Activated T-cell treated with anti-CD3 and anti-CD28 coated beads, Interleukin-2, amount 50 U/mL, for 72 hours (primary cell): ENCODE data around the gene FOLR1. TPM values are rescaled to one million over a fixed set of nuclear protein-coding genes. Genes with fewer than 3 reads are reported as not detected.
A peak's percentile ranks its signal among the peaks of the same experiment; 100 is the strongest.

Source experiments
- ATAC-seq, 2 donors: fragments of 150-1000 bp; cut with Tn5 transposase; replicated peaks in 1 of 2; 2 replicates each; pipeline ENCODE4 v1.10.0; 2021; ENCODE audit warnings: moderate library complexity in 2 of 2, mild to moderate bottlenecking in 1 of 2
- DNase-seq, 2 donors: peaks; one replicate each; pipeline ENCODE4 v3.0.0; 2021 to 2022; ENCODE audit warnings: mixed read lengths in 1 of 2
- H3K27ac Mint-ChIP-seq: one replicate; pipeline ENCODE4 v1.8.0; 2022; ENCODE audit warnings: mild to moderate bottlenecking, moderate library complexity, mixed read lengths
- H3K27me3 Mint-ChIP-seq: one replicate; pipeline ENCODE4 v1.8.0; 2022; ENCODE audit warnings: low read depth, mixed read lengths
- H3K36me3 Mint-ChIP-seq, 2 donors: one replicate each; pipeline ENCODE4 v1.8.0; 2022; ENCODE audit warnings: mixed read lengths in 2 of 2, mild to moderate bottlenecking in 1 of 2; ENCODE audit not compliant: insufficient read depth in 2 of 2
- H3K4me1 Mint-ChIP-seq: one replicate; pipeline ENCODE4 v1.8.0; 2022; ENCODE audit warnings: low read depth, mixed read lengths
- H3K4me3 Mint-ChIP-seq, 2 donors: one replicate each; pipeline ENCODE4 v1.8.0; 2022; ENCODE audit warnings: mild to moderate bottlenecking in 2 of 2, mixed read lengths in 2 of 2, moderate library complexity in 2 of 2
- H3K9me3 Mint-ChIP-seq, 2 donors: one replicate each; pipeline ENCODE4 v1.8.0; 2022; ENCODE audit warnings: mixed read lengths in 2 of 2
- total RNA-seq, 2 donors: library from RNA; stranded (reverse); gene quantifications; one replicate each; pipeline ENCODE4 v1.2.3, GENCODE V29; 2022

The FOLR1 gene
- total RNA-seq, 2 donors from 2014 or later, result not detected

- H3K36me3 Mint-ChIP-seq, result peaks cover 2 to 7% of the 10 kb centered on the region in 2 donors
- DNase-seq, result peak; percentile 59 to 68
- peak; percentile 52 to 53 for ATAC-seq
- H3K9me3 Mint-ChIP-seq, result no peaks in the 10 kb centered on the region
- peaks cover 40% of the 10 kb centered on the region for H3K27me3 Mint-ChIP-seq
- H3K4me3 Mint-ChIP-seq, result no peak overlapping the region
- H3K4me1 Mint-ChIP-seq, result peaks cover 22% of the 10 kb centered on the region
- H3K27ac Mint-ChIP-seq, result no peak overlapping the region
Measured at GRCh38 chr11:72238040-72238450, 46.1 kb downstream of the FOLR1 start.

GRCh38 chr11:72238492-72239312 lies 46.8 kb downstream of the FOLR1 start:
- H3K9me3 Mint-ChIP-seq, result no peaks in the 10 kb centered on the region
- H3K27ac Mint-ChIP-seq, result no peak overlapping the region
- no peak overlapping the region for H3K4me3 Mint-ChIP-seq
- H3K4me1 Mint-ChIP-seq, result peaks cover 22% of the 10 kb centered on the region
- DNase-seq (no peak), ATAC-seq (no peak)
- peaks cover 2 to 7% of the 10 kb centered on the region in 2 donors for H3K36me3 Mint-ChIP-seq
- peaks cover 46% of the 10 kb centered on the region for H3K27me3 Mint-ChIP-seq

GRCh38 chr11:72239313-72239848 lies 47.4 kb downstream of the FOLR1 start:
- peaks cover 46% of the 10 kb centered on the region for H3K27me3 Mint-ChIP-seq
- H3K4me1 Mint-ChIP-seq, result peaks cover 22% of the 10 kb centered on the region
- H3K27ac Mint-ChIP-seq, result no peak overlapping the region
- no peaks in the 10 kb centered on the region for H3K9me3 Mint-ChIP-seq
- peaks cover 2 to 7% of the 10 kb centered on the region in 2 donors for H3K36me3 Mint-ChIP-seq
- H3K4me3 Mint-ChIP-seq, result peak overlapping the region; percentile 48 to 65
- peak in 1 of 2 donors; percentile 10 for ATAC-seq
- peak in 1 of 2 donors; percentile 17 for DNase-seq

GRCh38 chr11:72239849-72240460 lies 48.0 kb downstream of the FOLR1 start:
- Mint-ChIP-seq H3K4me3 (peak overlapping the region; percentile 66 to 86), H3K4me1 (peaks cover 22% of the 10 kb centered on the region), H3K27me3 (peaks cover 46% of the 10 kb centered on the region), H3K36me3 (peaks cover 2 to 5% of the 10 kb centered on the region in 2 donors), H3K27ac (no peak overlapping the region), H3K9me3 (no peaks in the 10 kb centered on the region)
- DNase-seq (no peak), ATAC-seq (peak in 1 of 2 donors; percentile 17)

GRCh38 chr11:72240461-72241290 lies 48.7 kb downstream of the FOLR1 start:
- ATAC-seq (peak; percentile 22 to 25), DNase-seq (no peak)
- no peak overlapping the region for H3K27ac Mint-ChIP-seq
- H3K27me3 Mint-ChIP-seq, result peaks cover 46% of the 10 kb centered on the region
- H3K4me1 Mint-ChIP-seq, result peaks cover 22% of the 10 kb centered on the region
- peaks cover 2 to 5% of the 10 kb centered on the region in 2 donors for H3K36me3 Mint-ChIP-seq
- peak overlapping the region; percentile 66 to 86 for H3K4me3 Mint-ChIP-seq
- H3K9me3 Mint-ChIP-seq, result no peaks in the 10 kb centered on the region

- ATAC-seq, result no peak
- Mint-ChIP-seq H3K27me3 (peaks cover 46% of the 10 kb centered on the region), H3K9me3 (no peaks in the 10 kb centered on the region), H3K27ac (no peak overlapping the region), H3K4me3 (peak overlapping the region in 1 of 2 donors; percentile 5), H3K36me3 (peaks cover 2 to 5% of the 10 kb centered on the region in 2 donors), H3K4me1 (peaks cover 22% of the 10 kb centered on the region)
- no peak for DNase-seq
Measured at GRCh38 chr11:72241291-72241781, 49.4 kb downstream of the FOLR1 start.

- DNase-seq, result no peak
- Mint-ChIP-seq H3K36me3 (peaks cover 2 to 5% of the 10 kb centered on the region in 2 donors), H3K4me1 (peaks cover 22% of the 10 kb centered on the region), H3K27ac (no peak overlapping the region), H3K9me3 (no peaks in the 10 kb centered on the region), H3K27me3 (peaks cover 46% of the 10 kb centered on the region), H3K4me3 (peak overlapping the region in 1 of 2 donors; percentile 0)
- ATAC-seq, result no peak
Measured at GRCh38 chr11:72242141-72242540, 50.2 kb downstream of the FOLR1 start.

- H3K4me3 Mint-ChIP-seq, result peak overlapping the region; percentile 9 to 51
- no peaks in the 10 kb centered on the region for H3K9me3 Mint-ChIP-seq
- peaks cover 22% of the 10 kb centered on the region for H3K4me1 Mint-ChIP-seq
- H3K27ac Mint-ChIP-seq, result no peak overlapping the region
- H3K27me3 Mint-ChIP-seq, result peaks cover 46% of the 10 kb centered on the region
- H3K36me3 Mint-ChIP-seq, result peaks cover 2 to 5% of the 10 kb centered on the region in 2 donors
- DNase-seq (no peak), ATAC-seq (peak in 1 of 2 donors; percentile 19)
Measured at GRCh38 chr11:72243173-72244059, 51.5 kb downstream of the FOLR1 start.

GRCh38 chr11:72244060-72244360 lies 52.1 kb downstream of the FOLR1 start, which contains the start of gene PHOX2A:
Gene PHOX2A (minus strand): TSS chr11:72244176. CDS start chr11:72244004, 172 bp downstream.
- peak within 1 kb of the TSS; percentile 26 to 51 for H3K4me3 Mint-ChIP-seq

GRCh38 chr11:72244361-72245262 lies 52.7 kb downstream of the FOLR1 start:
- H3K4me3 Mint-ChIP-seq, result peak overlapping the region; percentile 26 to 42
- no peak for DNase-seq
- H3K36me3 Mint-ChIP-seq, result peaks cover 0 to 5% of the 10 kb centered on the region in 2 donors
- peaks cover 17% of the 10 kb centered on the region for H3K4me1 Mint-ChIP-seq
- no peak for ATAC-seq
- peaks cover 39% of the 10 kb centered on the region for H3K27me3 Mint-ChIP-seq
- H3K27ac Mint-ChIP-seq, result no peak overlapping the region
- no peaks in the 10 kb centered on the region for H3K9me3 Mint-ChIP-seq

More at GRCh38 chr11:72244060-72244360, 52.1 kb downstream of the FOLR1 start, which contains the start of gene PHOX2A:
- DNase-seq, result no peak
- H3K4me1 Mint-ChIP-seq, result peaks cover 22% of the 10 kb centered on the region
- ATAC-seq, result peak in 1 of 2 donors; percentile 10
- H3K36me3 Mint-ChIP-seq, result peaks cover 0 to 5% of the 10 kb centered on the region in 2 donors
- no peak within 1 kb of the TSS for H3K27ac Mint-ChIP-seq
- no peaks in the 10 kb centered on the region for H3K9me3 Mint-ChIP-seq
- H3K27me3 Mint-ChIP-seq, result peaks cover 43% of the 10 kb centered on the region

- no peaks in the 10 kb centered on the region for H3K9me3 Mint-ChIP-seq
- H3K27me3 Mint-ChIP-seq, result peaks cover 39% of the 10 kb centered on the region
- DNase-seq (no peak), ATAC-seq (no peak)
- H3K36me3 Mint-ChIP-seq, result peaks cover 0 to 5% of the 10 kb centered on the region in 2 donors
- no peak overlapping the region for H3K27ac Mint-ChIP-seq
- H3K4me1 Mint-ChIP-seq, result peaks cover 14% of the 10 kb centered on the region
- H3K4me3 Mint-ChIP-seq, result no peak overlapping the region
Measured at GRCh38 chr11:72245263-72245816, 53.4 kb downstream of the FOLR1 start.
